Measurements from ENCODE around the gene CARMIL1.

DNA sequence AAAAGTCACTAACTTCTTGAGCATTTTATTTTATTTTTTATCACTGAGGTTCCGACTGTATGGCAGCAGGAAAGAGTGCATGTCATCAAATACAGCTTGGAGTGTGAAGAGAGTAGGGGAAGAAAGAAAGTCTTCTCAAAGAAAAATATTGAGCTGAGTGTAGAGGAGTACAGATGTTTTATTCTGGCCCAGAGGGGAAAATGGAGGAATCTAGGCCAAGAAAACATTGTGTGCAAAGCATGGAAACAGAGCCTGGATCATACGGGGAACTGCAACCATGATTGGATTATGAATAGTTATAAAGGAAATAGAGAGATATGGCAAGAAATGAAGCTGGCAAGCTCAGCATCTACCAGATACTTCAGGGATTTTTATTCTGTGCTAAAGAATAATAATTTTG is 268.6 kb downstream of the CARMIL1 start:
- TF ChIP-seq, protein P1, sequence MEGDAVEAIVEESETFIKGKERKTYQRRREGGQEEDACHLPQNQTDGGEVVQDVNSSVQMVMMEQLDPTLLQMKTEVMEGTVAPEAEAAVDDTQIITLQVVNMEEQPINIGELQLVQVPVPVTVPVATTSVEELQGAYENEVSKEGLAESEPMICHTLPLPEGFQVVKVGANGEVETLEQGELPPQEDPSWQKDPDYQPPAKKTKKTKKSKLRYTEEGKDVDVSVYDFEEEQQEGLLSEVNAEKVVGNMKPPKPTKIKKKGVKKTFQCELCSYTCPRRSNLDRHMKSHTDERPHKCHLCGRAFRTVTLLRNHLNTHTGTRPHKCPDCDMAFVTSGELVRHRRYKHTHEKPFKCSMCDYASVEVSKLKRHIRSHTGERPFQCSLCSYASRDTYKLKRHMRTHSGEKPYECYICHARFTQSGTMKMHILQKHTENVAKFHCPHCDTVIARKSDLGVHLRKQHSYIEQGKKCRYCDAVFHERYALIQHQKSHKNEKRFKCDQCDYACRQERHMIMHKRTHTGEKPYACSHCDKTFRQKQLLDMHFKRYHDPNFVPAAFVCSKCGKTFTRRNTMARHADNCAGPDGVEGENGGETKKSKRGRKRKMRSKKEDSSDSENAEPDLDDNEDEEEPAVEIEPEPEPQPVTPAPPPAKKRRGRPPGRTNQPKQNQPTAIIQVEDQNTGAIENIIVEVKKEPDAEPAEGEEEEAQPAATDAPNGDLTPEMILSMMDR (IDR thresholded peaks at IDR 0.05; ENCODE audit: insufficient read depth, low read depth, low read length): no peak
- no peak for TF ChIP-seq EZH2 (IDR thresholded peaks at IDR 0.05; ENCODE audit: insufficient read depth, low read length)

Measured in astrocyte (in vitro differentiated cells and primary cell).